ENCODE results near the gene SIGLECL1. TPM values are rescaled to one million over a fixed set of nuclear protein-coding genes. Genes with fewer than 3 reads are reported as not detected.
A peak's percentile ranks its signal among the peaks of the same experiment; 100 is the strongest.

The SIGLECL1 gene
- not detected for total RNA-seq (ENCODE audit: insufficient read depth, low replicate concordance)

GRCh38 chr19:51250786-51251467 lies at the start of gene SIGLECL1:
TSS of gene SIGLECL1 (plus strand) at chr19:51251080. CDS start at chr19:51264073, 12,993 bp downstream.
- DNase-seq (ENCODE audit: low spot score), result no peak

DNA sequence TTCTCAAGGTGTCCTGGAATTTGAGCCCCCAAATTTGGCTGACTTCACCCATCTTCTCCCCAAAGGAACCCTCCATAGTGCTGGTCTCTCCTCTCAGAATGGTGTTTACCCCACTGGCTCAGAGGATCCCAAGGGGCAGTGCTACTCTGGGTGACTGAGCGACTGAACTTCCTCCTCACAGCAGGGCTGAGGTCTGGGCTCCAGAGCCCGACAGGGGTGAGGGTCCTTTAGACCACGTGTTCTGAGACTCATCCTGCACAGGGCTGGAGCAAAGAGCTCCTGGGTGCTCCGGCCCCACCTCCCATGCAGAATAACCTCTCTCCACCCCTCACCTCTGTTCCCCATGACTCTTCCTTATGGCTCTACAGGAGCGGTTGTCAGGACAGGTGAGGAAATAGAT lies 49.2 kb upstream of the SIGLECL1 start:
- no peak for DNase-seq (ENCODE audit: low spot score)

- DNase-seq (ENCODE audit: low spot score), result no peak
Observed at GRCh38 chr19:51203916-51204315, 47.0 kb upstream of the SIGLECL1 start.

GRCh38 chr19:51204321-51204720 lies 46.6 kb upstream of the SIGLECL1 start:
- DNase-seq (ENCODE audit: low spot score), result no peak

- no peak for DNase-seq (ENCODE audit: low spot score)
Observed at GRCh38 chr19:51207747-51208146, 43.1 kb upstream of the SIGLECL1 start.

DNA sequence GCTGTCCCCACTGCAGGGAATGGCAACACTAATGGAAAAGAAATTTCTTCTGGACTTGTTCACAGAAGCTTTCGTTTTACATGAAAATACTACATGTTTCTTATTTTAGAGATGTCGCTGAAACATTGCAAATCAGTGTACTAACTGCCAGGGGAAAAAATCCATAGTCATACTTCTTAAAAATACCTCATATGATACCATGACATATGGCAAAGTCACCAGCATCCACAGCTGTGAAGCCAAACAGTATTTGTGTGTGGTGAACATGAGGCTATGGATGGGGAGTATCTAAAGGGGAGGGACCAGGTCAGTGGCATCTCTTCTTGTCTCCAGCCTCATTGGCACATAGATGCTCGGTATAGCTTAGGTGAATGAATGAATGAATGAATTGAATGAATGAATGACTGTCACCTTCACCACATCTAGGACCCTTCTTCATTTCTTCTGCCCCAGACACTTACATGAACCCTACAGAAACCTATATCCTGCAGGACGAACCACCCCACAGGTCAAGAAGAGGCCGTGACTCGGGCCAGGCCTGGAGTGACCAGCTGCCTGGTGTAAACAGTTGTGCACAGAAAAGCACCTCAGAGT lies 40.6 kb upstream of the SIGLECL1 start:
- DNase-seq (ENCODE audit: low spot score), result no peak

- peak; percentile 10 for DNase-seq (ENCODE audit: low spot score)
Observed at GRCh38 chr19:51210874-51211361, 40.0 kb upstream of the SIGLECL1 start.

DNA sequence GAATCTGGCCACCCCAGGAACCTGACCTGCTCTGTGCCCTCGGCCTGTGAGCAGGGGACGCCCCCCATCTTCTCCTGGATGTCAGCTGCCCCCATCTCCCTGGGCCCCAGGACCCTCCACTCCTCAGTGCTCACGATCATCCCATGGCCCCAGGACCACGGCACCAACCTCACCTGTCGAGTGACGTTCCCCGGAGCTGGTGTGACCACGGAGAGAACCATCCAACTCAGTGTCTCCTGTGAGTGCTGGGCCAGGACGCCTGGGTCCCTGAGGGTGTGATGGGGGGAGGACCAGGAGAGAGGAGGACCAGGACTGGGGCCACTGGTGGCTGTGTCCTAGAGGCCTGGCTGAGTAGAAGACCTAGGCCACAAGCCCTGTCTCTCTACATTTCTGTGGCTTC lies 39.0 kb upstream of the SIGLECL1 start:
- DNase-seq (ENCODE audit: low spot score), result no peak

DNA sequence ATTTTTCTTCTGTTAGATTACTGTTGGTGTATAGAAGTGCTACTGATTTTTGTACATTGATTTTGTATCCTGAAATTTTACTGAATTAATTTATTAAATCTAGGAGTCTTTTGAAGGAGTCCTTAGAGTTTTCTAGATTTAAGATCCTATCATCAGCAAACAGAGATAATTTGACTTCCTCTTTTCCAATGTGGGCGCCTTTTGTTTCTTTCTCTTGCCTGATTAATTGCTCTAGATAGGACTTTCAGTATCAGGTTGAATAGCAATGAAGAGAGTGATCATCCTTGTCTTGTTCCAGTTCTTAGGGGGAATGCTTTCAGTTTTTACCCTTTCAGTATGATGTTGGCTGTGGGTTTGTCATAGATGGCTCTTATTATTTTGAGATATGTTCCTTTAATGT lies 31.6 kb upstream of the SIGLECL1 start:
- no peak for DNase-seq (ENCODE audit: low spot score)

DNA sequence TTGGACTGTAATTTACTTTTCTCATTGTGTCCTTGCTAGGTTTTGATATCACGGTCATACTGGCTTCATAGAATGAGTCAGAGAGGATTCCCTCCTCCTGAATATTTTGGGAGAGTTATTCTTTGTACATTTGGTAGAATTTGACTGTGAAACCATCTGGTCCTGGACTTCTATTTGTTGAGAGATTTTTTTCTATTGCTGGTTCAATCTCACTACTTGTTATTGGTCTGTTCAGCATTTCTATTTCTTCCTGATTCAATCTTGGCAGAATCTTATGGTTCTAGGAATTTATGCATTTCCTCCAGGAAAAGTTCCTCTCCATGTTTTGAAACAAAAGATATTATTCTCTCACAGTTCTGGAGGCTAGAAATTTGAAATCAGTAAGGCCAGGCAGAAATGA lies 30.9 kb upstream of the SIGLECL1 start:
- no peak for DNase-seq (ENCODE audit: low spot score)

- DNase-seq (ENCODE audit: low spot score), result no peak
Observed at GRCh38 chr19:51220996-51221395, 29.9 kb upstream of the SIGLECL1 start.

DNA sequence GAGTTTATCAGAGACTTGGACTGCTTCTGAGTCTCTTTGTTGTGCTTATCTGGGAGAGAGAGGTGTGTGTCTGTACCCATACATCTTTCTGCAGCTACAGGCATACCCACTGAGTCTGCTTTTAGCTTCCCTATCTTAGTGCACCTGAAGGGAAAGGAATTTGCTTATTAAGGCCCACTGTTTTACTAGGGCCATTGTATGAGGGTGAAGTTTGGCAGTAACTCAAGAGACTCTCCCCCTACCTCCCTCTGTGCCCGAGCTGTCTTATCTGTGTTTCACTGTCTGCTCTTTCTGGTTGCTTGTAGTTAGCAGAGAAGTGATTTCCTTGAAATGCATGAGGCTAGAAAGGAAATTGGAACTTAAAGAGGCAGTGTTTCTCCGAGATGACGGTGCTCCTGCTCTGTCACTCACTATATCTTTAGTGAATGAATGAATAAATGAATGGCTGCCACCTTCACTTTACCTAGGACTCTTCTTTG lies 26.7 kb upstream of the SIGLECL1 start:
- DNase-seq (ENCODE audit: low spot score), result no peak

DNA sequence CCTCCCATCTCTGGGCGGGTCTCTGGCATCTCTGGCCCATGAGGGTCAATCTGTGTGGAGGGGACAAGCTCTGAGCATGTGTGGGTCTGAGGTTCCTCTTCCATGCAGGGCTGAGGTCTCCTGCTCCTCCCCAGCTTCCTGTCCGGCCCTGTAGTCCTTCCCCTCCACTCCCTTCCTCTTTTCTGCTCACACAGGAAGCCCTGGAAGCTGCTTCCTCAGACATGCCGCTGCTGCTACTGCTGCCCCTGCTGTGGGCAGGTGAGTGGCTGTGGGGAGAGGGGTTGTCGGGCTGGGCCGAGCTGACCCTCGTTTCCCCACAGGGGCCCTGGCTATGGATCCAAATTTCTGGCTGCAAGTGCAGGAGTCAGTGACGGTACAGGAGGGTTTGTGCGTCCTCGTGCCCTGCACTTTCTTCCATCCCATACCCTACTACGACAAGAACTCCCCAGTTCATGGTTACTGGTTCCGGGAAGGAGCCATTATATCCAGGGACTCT lies 25.9 kb upstream of the SIGLECL1 start, which contains the start of gene CD33:
Gene CD33, plus strand, starts transcription at position 183 of the 496 bp plus-strand sequence. Its CDS starts 39 bp downstream, at position 222.
- DNase-seq (ENCODE audit: low spot score), result peak; percentile 16

DNA sequence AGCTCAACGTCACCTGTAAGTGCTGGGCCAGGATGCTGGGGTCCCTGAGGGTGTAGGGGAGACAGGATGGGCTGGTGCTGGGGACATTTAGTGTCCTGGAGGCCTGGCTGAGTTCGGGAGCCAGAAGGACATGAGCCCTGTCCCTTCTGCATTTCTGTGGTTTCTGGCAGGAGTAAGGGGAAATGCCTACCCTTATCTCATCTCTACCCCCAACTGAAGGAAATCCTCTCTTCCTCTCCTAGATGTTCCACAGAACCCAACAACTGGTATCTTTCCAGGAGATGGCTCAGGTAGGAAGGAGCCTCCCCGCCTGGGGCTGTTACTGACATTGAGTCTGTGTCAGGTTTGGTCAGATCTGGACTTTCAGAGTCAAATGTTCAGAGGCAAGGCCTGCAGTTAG lies 24.8 kb upstream of the SIGLECL1 start:
- DNase-seq (ENCODE audit: low spot score), result no peak

DNA sequence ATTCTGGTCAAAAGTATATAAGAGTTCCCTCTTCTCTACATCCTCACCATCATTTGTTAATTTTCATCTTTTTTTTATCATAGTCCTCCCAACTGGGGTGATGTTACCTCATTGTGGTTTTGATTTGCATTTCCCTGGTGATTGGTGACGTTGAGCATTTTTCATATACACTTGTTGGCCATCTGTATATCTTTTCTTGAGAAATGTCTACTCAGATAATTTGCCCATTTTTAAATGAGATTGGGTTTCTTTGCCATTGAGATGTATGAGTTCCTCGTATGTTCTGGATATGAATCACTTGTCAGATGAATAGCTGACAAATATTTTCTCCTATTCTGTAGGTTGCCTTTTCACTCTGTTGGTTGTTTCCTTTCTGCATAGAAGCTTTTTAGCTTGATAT lies 23.6 kb upstream of the SIGLECL1 start:
- DNase-seq (ENCODE audit: low spot score), result no peak

- no peak for DNase-seq (ENCODE audit: low spot score)
Observed at GRCh38 chr19:51227966-51228365, 22.9 kb upstream of the SIGLECL1 start.

DNA sequence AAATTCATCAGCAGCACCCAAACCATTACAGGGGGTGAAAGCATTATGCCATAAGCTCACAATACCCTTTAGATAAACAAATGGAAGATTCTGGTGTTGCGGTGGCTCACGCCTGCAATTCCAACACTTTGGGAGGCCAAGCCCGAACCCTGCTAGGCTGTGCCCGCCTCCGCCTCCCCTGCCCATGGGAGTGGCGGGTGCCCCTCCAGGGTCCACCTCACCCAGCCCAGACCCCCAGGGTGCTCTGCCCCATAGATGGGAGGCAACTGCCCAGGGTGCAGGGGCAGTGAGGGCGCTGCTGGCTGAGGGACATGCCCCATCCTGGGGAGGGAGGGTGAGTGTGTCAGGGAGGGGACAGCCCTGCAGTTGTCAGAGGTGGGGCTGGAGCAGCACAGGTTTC lies 10.0 kb upstream of the SIGLECL1 start:
- DNase-seq (ENCODE audit: low spot score), result no peak

DNA sequence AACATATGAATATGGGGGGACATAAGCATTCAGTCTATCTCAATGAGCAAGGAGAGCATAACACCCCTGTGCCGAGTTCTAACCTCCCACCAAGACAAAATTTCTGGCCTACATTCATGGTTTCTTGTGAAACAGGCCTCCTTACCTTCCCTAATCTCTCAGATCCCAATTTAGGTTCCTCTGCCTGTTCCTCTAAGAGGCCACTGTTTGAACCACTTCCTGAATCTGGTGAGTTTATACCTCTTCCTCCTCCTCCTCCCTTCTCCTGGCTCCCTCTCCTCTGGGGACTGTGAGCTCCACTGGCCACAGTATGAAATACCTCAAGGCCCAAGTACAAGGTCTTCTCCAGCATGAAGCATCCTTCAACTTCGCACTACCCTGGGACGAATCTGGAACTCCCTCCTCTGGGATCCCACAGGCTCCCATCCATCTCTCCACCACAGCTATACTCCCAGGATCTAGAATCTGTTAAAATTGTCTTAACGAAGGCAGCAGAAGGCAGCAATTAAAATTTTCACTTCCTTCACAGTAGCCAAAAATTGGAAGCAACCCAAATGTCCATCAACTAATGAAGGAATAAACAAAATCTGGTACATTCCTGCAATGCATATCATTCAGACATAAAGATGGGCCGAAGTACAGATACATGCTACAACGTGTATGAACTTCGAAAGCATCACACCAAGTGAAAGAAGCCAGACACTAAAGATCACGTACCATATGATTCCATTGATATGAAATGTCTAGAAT lies 7.8 kb upstream of the SIGLECL1 start:
- DNase-seq (ENCODE audit: low spot score), result peak; percentile 68

DNA sequence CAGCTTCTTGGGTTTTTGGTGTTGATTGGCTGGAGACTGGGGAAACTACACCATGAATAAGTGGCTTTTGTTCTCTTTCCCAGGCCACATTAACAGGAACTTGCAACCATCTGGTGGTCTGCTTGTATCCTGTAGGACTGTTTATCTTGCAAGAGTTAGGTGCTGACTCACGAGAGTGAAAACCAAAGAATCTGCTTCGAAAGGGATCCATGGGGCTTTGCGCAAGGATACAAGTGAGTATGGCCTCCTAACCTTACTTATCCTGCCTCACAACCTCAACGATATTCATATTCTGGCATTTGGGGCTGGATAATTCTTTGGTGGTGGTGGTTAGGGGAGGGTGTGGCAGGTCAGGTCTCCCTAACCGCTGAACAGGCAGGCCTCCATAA lies 4.7 kb upstream of the SIGLECL1 start:
- DNase-seq (ENCODE audit: low spot score), result peak; percentile 5

GRCh38 chr19:51247972-51248590 lies 2.8 kb upstream of the SIGLECL1 start:
- DNase-seq (ENCODE audit: low spot score), result no peak

DNA sequence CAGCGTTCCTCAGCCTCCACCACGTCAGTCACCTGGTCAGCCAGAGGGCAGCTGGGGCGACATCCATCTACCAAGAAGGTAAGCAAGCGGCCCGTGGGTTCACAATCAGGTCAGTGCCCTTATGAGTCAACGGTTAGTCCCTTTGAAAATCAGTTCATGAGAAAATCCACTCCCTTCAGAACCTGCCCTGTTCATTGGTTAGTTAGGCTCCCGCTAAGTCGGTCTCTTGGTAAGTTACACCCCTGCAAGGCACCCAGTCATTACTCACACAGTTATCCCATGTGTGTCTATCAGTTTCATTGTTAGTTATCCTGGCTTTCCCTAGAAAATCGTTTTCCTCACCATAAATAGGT lies 564 bp downstream of the SIGLECL1 start:
- no peak for DNase-seq (ENCODE audit: low spot score)
